Sigmoid colon (tissue), 7 donors: Measurements from ENCODE around the gene PEX14. TPM values are rescaled to one million over a fixed set of nuclear protein-coding genes. Genes with fewer than 3 reads are reported as not detected.

Source experiments
- DNase-seq: peaks from one replicate; pipeline ENCODE4 v3.0.0-alpha.2; 2019
- H3K27ac ChIP-seq, 4 donors: fragments of 200-600 bp; sonication (generic); one replicate each; pipeline ENCODE4 v1.5.1; 2016 to 2019; ENCODE audit warnings: mild to moderate bottlenecking in 1 of 4
- H3K27me3 ChIP-seq, 3 donors: fragments of 200-600 bp; sonication (generic); one replicate each; pipeline ENCODE4 v1.5.1; 2019; ENCODE audit warnings: mild to moderate bottlenecking in 1 of 3
- H3K36me3 ChIP-seq, 4 donors: fragments of 200-600 bp; sonication (generic); one replicate each; pipeline ENCODE4 v1.5.1; 2016 to 2019
- H3K4me1 ChIP-seq, 4 donors: fragments of 200-600 bp; sonication (generic); one replicate each; pipeline ENCODE4 v1.5.1; 2017 to 2019
- H3K4me3 ChIP-seq, 4 donors: fragments of 200-600 bp; sonication (generic); one replicate each; pipeline ENCODE4 v1.5.1; 2017 to 2019; ENCODE audit warnings: mild to moderate bottlenecking in 2 of 4, moderate library complexity in 1 of 4
- H3K9me3 ChIP-seq, 4 donors: fragments of 200-600 bp in 3 of 4; sonication (generic) in 3 of 4; one replicate each; pipeline versions ENCODE4 v1.5.1 to v1.6.1; 2013 to 2019
- EP300 ChIP-seq, 4 donors: sonication (generic); formaldehyde crosslinking; IDR thresholded peaks; one replicate each; pipeline ENCODE4 v1.6.1; 2017; ENCODE audit warnings: antibody characterized with exemption in 4 of 4
- POLR2A ChIP-seq, 2 donors: fragments of 450-650 bp; IDR thresholded peaks; one replicate each; pipeline ENCODE4 v1.6.1; 2016; ENCODE audit warnings: antibody characterized with exemption in 2 of 2, mild to moderate bottlenecking in 2 of 2, moderate library complexity in 2 of 2
- POLR2AphosphoS5 ChIP-seq, 4 donors: sonication (generic); formaldehyde crosslinking; IDR thresholded peaks; one replicate each; pipeline ENCODE4 v1.6.1; 2017; ENCODE audit warnings: antibody characterized with exemption in 4 of 4
- WGBS, 2 donors: extraction: QIAGEN DNeasy Blood & Tissue Kit; methylation state at CpG; one replicate each; pipeline ENCODE4 v1.1.7; 2013; 5-methylcytosine and 5-hydroxymethylcytosine counted together
- intact Hi-C: fragments of 100-400 bp; cut with DNase I; formaldehyde crosslinking; loops from one replicate; pipeline ENCODE4 v1.15.1; 2023
- polyA plus RNA-seq, 3 donors: library from polyadenylated mRNA; stranded (reverse); fragments of 200-250 nt; gene quantifications; one replicate each; pipeline ENCODE4 v1.2.3, GENCODE V29; 2013
- total RNA-seq, 4 donors: library from RNA; depleted of rRNA; stranded (reverse); fragments of >200 nt; gene quantifications; one replicate each; pipeline ENCODE4 v1.1.0, GENCODE V29; 2016
- TF ChIP-seq, protein P1 (sequence below), 4 experiments: fragments of 450-650 bp in 3 of 4; fragments of 200-600 bp in 1 of 4; IDR thresholded peaks; one replicate each; pipeline ENCODE4 v1.5.1; 2016 to 2019; ENCODE audit warnings: antibody characterized with exemption in 4 of 4, mild to moderate bottlenecking in 3 of 4, moderate library complexity in 2 of 4
- donor health status: healthy with polysubstance abuse.
- donor health status: Bipolar disorder and iron deficiency.
- donor health status: healthy.

PEX14 gene
- total and polyA plus RNA-seq, 7 donors = 8.3 to 23.3 (median 14.4) TPM

DNA sequence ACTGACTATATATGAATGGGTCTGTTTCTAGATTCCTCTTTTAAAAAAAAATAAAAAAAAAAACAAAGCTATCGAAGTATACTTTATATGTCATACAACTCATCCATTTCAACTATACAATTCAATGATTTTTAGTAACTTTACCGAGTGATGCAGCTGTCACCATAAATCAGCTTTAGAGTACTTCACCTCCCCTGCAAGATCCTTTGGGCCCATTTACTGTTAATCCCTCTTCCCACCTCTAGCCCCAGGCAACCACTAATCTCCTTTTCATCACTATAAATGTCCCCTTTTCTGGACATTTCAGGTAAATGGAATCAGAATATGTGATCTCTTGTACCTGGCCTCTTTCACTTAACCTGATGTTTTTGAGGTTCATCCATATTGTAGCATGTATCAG is 133.9 kb downstream of the PEX14 start:
- Histone ChIP-seq H3K4me1 (no peaks in the 10 kb centered on the region), H3K27me3 (no peaks in the 10 kb centered on the region), H3K4me3 (no peak overlapping the region), H3K27ac (no peak overlapping the region), H3K36me3 (no peaks in the 10 kb centered on the region), H3K9me3 (no peaks in the 10 kb centered on the region)
- WGBS, 2 donors = 97% methylated on average over 2 of the region's 2 CpGs
- no peak for DNase-seq
- TF ChIP-seq POLR2A (IDR thresholded peaks at IDR 0.05) (no peak), EP300 (IDR thresholded peaks at IDR 0.05) (no peak), POLR2AphosphoS5 (IDR thresholded peaks at IDR 0.05) (no peak)
- TF ChIP-seq, protein P1, sequence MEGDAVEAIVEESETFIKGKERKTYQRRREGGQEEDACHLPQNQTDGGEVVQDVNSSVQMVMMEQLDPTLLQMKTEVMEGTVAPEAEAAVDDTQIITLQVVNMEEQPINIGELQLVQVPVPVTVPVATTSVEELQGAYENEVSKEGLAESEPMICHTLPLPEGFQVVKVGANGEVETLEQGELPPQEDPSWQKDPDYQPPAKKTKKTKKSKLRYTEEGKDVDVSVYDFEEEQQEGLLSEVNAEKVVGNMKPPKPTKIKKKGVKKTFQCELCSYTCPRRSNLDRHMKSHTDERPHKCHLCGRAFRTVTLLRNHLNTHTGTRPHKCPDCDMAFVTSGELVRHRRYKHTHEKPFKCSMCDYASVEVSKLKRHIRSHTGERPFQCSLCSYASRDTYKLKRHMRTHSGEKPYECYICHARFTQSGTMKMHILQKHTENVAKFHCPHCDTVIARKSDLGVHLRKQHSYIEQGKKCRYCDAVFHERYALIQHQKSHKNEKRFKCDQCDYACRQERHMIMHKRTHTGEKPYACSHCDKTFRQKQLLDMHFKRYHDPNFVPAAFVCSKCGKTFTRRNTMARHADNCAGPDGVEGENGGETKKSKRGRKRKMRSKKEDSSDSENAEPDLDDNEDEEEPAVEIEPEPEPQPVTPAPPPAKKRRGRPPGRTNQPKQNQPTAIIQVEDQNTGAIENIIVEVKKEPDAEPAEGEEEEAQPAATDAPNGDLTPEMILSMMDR (IDR thresholded peaks at IDR 0.05) = no peak
- intact Hi-C loops = no loop called here

DNA sequence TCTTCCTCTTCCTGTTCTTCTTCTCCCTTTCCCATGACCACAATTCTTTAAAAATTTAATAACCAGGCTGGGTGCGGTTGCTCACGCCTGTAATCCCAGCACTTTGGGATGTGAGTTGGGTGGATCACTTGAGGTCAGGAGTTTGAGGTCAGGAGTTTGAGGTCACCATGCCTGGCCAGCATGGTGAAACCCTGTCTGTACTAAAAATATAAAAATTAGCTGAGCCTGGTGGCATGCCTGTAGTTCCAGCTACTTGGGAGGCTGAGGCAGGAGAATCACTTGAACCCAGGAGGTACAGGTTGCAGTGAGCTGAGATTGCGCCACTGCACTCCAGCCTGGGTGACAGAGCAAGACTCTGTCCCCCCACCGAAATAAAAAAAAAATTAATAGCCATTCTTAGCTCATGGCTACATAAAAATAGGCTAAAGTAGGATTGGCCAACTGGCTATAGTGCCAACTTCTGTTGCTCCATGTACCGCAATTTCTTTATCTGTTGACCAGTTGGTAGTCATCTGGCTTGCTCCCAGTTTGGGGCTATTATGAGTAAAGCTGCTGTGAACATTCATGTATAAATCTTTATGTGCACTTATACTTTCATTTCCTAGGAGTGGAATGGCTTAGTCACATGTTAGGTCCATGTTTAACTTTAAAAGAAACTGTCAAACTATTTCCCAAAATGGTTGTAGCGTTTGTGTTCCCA is 136.3 kb downstream of the PEX14 start:
- Histone ChIP-seq H3K4me3 (no peak overlapping the region), H3K9me3 (no peaks in the 10 kb centered on the region), H3K27me3 (no peaks in the 10 kb centered on the region), H3K27ac (no peak overlapping the region), H3K36me3 (no peaks in the 10 kb centered on the region), H3K4me1 (no peaks in the 10 kb centered on the region)
- no peak for DNase-seq
- TF ChIP-seq POLR2A (IDR thresholded peaks at IDR 0.05) = no peak
- no peak for TF ChIP-seq POLR2AphosphoS5 (IDR thresholded peaks at IDR 0.05)
- no peak for TF ChIP-seq EP300 (IDR thresholded peaks at IDR 0.05)
- TF ChIP-seq, protein P1 (IDR thresholded peaks at IDR 0.05) = no peak
- WGBS, 2 donors = 97% methylated on average over 6 of the region's 6 CpGs
- intact Hi-C loops = no loop called here

DNA sequence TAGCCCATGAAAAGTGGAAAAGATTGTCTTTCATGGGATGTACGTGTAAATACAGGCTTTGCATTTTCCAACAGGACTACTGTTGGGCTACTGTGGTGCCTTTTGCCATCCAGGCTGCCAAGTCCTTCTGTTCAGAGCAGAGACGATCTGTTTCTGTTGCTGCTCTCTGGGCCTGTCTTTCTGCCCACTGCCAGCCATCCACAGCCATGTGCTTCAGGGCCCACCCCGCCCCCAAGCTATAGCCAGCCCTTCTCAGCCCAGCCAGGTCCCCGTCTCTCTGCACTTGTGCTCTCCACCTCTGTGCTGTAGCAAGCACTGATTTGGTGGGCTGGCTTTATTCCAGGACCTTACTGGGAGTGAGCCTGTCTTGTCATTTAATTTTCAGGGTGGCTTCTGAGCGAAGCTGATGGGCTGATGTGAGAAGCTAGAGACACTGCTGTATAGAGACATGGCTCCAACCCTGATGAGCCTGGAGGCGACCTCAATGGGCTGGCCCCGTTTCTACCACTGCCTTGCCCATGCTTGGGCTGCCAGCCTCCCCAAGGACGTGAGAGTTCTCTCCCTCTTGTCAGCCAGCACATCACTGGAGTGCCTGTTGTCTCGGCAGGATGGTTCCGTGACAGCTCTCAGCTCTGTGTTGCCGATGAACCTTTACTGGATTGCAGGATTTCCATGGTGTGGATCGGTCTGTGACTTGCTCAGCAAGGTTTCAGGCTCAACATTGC is 137.8 kb downstream of the PEX14 start:
- no peaks in the 10 kb centered on the region for H3K27me3 ChIP-seq
- TF ChIP-seq POLR2A (IDR thresholded peaks at IDR 0.05) = no peak
- TF ChIP-seq POLR2AphosphoS5 (IDR thresholded peaks at IDR 0.05) = no peak
- no peak for TF ChIP-seq EP300 (IDR thresholded peaks at IDR 0.05)
- WGBS, 2 donors = 88 to 93% methylated on average over 12 of the region's 12 CpGs
- H3K9me3 ChIP-seq = no peaks in the 10 kb centered on the region
- H3K4me1 ChIP-seq = no peaks in the 10 kb centered on the region
- peak; percentile 61 for DNase-seq
- H3K27ac ChIP-seq = no peak overlapping the region
- intact Hi-C loops = no loop called here
- H3K4me3 ChIP-seq = no peak overlapping the region
- no peaks in the 10 kb centered on the region for H3K36me3 ChIP-seq

DNA sequence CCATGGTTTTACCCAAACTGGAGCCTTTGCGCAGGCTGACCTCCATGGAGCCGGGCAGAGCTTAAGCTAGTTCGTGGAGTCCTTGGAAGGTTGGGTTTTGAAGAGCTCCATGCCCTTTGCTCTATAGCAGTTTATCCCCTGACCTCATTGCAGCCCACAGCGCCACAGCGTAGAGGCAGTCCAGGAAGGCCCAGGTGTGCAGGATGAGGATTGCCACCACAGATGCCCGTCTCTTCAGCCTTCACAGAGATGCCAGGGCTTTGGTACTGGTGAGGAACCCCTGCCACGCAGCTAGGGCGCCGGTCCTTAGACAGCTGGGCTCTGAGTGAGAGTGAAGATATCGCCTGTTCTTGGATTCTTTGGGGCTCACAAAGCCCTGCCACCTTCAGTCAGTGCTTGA is 138.6 kb downstream of the PEX14 start:
- Histone ChIP-seq H3K9me3 (no peaks in the 10 kb centered on the region), H3K27me3 (no peaks in the 10 kb centered on the region), H3K27ac (no peak overlapping the region), H3K4me1 (no peaks in the 10 kb centered on the region), H3K4me3 (no peak overlapping the region), H3K36me3 (no peaks in the 10 kb centered on the region)
- 96 to 97% methylated on average over 10 of the region's 10 CpGs for WGBS, 2 donors
- TF ChIP-seq EP300 (IDR thresholded peaks at IDR 0.05) (no peak), POLR2AphosphoS5 (IDR thresholded peaks at IDR 0.05) (no peak), POLR2A (IDR thresholded peaks at IDR 0.05) (no peak)
- TF ChIP-seq, protein P1 (IDR thresholded peaks at IDR 0.05) = no peak
- DNase-seq = peak; percentile 38
- intact Hi-C loops = no loop called here

DNA sequence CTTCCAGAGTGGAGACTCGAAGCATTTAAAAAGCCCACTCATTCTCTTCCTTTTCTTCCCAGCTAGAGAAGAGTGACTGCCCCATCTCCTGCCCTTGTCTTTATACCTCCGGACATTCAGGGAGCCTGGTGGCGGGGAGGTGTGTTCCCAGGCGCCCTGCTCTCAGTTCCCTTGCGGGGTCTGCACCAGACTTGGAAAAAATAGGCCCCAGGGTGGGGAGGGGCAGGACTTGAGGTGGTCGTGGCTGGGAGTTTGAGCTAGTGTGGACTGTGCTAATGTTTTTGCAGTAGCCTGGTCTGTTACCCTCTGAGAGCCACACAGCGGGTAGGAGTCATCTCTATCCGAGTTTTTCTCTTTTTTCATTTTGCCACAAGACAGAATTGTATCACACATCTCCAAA is 139.1 kb downstream of the PEX14 start:
- Histone ChIP-seq H3K36me3 (no peaks in the 10 kb centered on the region), H3K27ac (no peak overlapping the region), H3K4me1 (no peaks in the 10 kb centered on the region), H3K27me3 (no peaks in the 10 kb centered on the region), H3K4me3 (no peak overlapping the region), H3K9me3 (no peaks in the 10 kb centered on the region)
- peak; percentile 59 for DNase-seq
- intact Hi-C loops = no loop called here
- TF ChIP-seq POLR2AphosphoS5 (IDR thresholded peaks at IDR 0.05) (no peak), POLR2A (IDR thresholded peaks at IDR 0.05) (no peak), EP300 (IDR thresholded peaks at IDR 0.05) (no peak)
- TF ChIP-seq, protein P1 (IDR thresholded peaks at IDR 0.05) = no peak
- WGBS, 2 donors = 95 to 96% methylated on average over 8 of the region's 8 CpGs
